HEK293T (cell line): ENCODE results near the gene SUGP1.

Source experiments
- CTCF ChIA-PET: fragments of 350-600 bp; formaldehyde crosslinking; extraction: SDS; loops from one replicate; lab custom pipeline; 2021; ENCODE audit warnings: antibody characterized with exemption, inconsistent platforms; lab: Yijun Ruan, JAX
- POLR2A ChIA-PET: fragments of 350-600 bp; formaldehyde crosslinking; extraction: SDS; loops from one replicate; lab custom pipeline; 2020; ENCODE audit warnings: antibody characterized with exemption, inconsistent platforms; lab: Yijun Ruan, JAX
- DNase-seq: peaks from one replicate; pipeline ENCODE4 v3.0.0; 2012; ENCODE audit warnings: mixed read lengths; ENCODE audit errors: extremely low spot score
- ARNT ChIP-seq: fragments of 450-650 bp; IDR thresholded peaks from 2 replicates; pipeline ENCODE4 v1.6.1; 2017; ENCODE audit warnings: mild to moderate bottlenecking
- BHLHE40 ChIP-seq: fragments of 450-650 bp; IDR thresholded peaks from 2 replicates; pipeline ENCODE4 v1.6.1; 2016; ENCODE audit warnings: mild to moderate bottlenecking, moderate library complexity, borderline replicate concordance
- CTBP1 ChIP-seq: fragments of 450-650 bp; IDR thresholded peaks from 2 replicates; pipeline ENCODE4 v1.6.1; 2016; ENCODE audit warnings: borderline replicate concordance
- ELF4 ChIP-seq: fragments of 450-650 bp; IDR thresholded peaks from 2 replicates; pipeline ENCODE4 v1.6.1; 2017; ENCODE audit warnings: antibody characterized with exemption
- FOXA1 ChIP-seq: fragments of 450-650 bp; IDR thresholded peaks from 2 replicates; pipeline ENCODE4 v1.6.1; 2016; ENCODE audit warnings: mild to moderate bottlenecking
- FOXK2 ChIP-seq: fragments of 450-650 bp; IDR thresholded peaks from 2 replicates; pipeline ENCODE4 v1.6.1; 2016; ENCODE audit warnings: mild to moderate bottlenecking
- FOXM1 ChIP-seq: fragments of 450-650 bp; IDR thresholded peaks from 2 replicates; pipeline ENCODE4 v1.6.1; 2017; ENCODE audit warnings: mild to moderate bottlenecking, borderline replicate concordance
- HDGF ChIP-seq: fragments of 450-650 bp; IDR thresholded peaks from 2 replicates; pipeline ENCODE4 v1.6.1; 2017; ENCODE audit warnings: antibody characterized with exemption, borderline replicate concordance
- L3MBTL2 ChIP-seq: fragments of 450-650 bp; conservative IDR thresholded peaks from 2 replicates; pipeline ENCODE4 v1.6.1; 2016; ENCODE audit warnings: mild to moderate bottlenecking
- LEF1 ChIP-seq: fragments of 450-650 bp; IDR thresholded peaks from 2 replicates; pipeline ENCODE4 v1.6.1; 2017; ENCODE audit warnings: mild to moderate bottlenecking, borderline replicate concordance
- NFRKB ChIP-seq: fragments of 450-650 bp; IDR thresholded peaks from 2 replicates; pipeline ENCODE4 v1.6.1; 2016; ENCODE audit warnings: mild to moderate bottlenecking, moderate library complexity
- PKNOX1 ChIP-seq: fragments of 450-650 bp; IDR thresholded peaks from 2 replicates; pipeline ENCODE4 v1.6.1; 2016
- SP1 ChIP-seq: fragments of 450-650 bp; IDR thresholded peaks from 2 replicates; pipeline ENCODE4 v1.6.1; 2017
- SUZ12 ChIP-seq: fragments of 450-650 bp; IDR thresholded peaks from 2 replicates; pipeline ENCODE4 v1.6.1; 2016; ENCODE audit warnings: mild to moderate bottlenecking
- TARDBP ChIP-seq: fragments of 450-650 bp; IDR thresholded peaks from 2 replicates; pipeline ENCODE4 v1.6.1; 2016
- ZNF384 ChIP-seq: fragments of 450-650 bp; IDR thresholded peaks from 2 replicates; pipeline ENCODE4 v1.6.1; 2016

Gene SUGP1

GRCh38 chr19:19261350-19262189, 58.7 kb downstream of the SUGP1 start:
- POLR2A ChIA-PET: no interaction called here
- DNase-seq: no peak
- TF ChIP-seq BHLHE40: no peak
- CTCF ChIA-PET: no interaction called here

GRCh38 chr19:19260417-19261214, 59.7 kb downstream of the SUGP1 start:
- TF ChIP-seq FOXA1 (no peak), HDGF (no peak), TARDBP (no peak), L3MBTL2 (no peak), NFRKB (no peak), ELF4 (no peak), ARNT (no peak), LEF1 (no peak), FOXK2 (no peak), FOXM1 (no peak), BHLHE40 (no peak), ZNF384 (no peak), SP1 (no peak)
- POLR2A ChIA-PET: interaction anchor here (0.7 kb wide), 1 partner anchor 12 kb away, joined by 3 read pairs; no protein-coding TSS in a partner anchor
- DNase-seq: no peak
- CTCF ChIA-PET: no interaction called here

GRCh38 chr19:19259741-19260140, 60.6 kb downstream of the SUGP1 start:
- CTCF ChIA-PET: no interaction called here

GRCh38 chr19:19258589-19259338, 61.5 kb downstream of the SUGP1 start:
- CTCF ChIA-PET: no interaction called here
- no peak for TF ChIP-seq L3MBTL2
- no peak for TF ChIP-seq SP1
- no peak for TF ChIP-seq CTBP1
- TF ChIP-seq HDGF: no peak
- no peak for TF ChIP-seq FOXK2
- TF ChIP-seq LEF1: no peak
- no peak for TF ChIP-seq SUZ12
- TF ChIP-seq PKNOX1: no peak
- TF ChIP-seq ARNT: no peak
- TF ChIP-seq NFRKB: no peak
- TF ChIP-seq ZNF384: no peak
- TF ChIP-seq ELF4: no peak
- no peak for TF ChIP-seq BHLHE40
- DNase-seq: no peak
- POLR2A ChIA-PET: no interaction called here

More at GRCh38 chr19:19259741-19260140, 60.6 kb downstream of the SUGP1 start:
- POLR2A ChIA-PET: no interaction called here
- TF ChIP-seq CTBP1: no peak
- TF ChIP-seq HDGF: no peak
- TF ChIP-seq ARNT: no peak
- no peak for TF ChIP-seq ELF4
- no peak for TF ChIP-seq ZNF384
- no peak for TF ChIP-seq L3MBTL2
- TF ChIP-seq TARDBP: no peak
- no peak for TF ChIP-seq NFRKB
- no peak for TF ChIP-seq SP1
- no peak for TF ChIP-seq FOXM1
- TF ChIP-seq FOXK2: no peak
- TF ChIP-seq PKNOX1: no peak
- TF ChIP-seq BHLHE40: no peak
- TF ChIP-seq FOXA1: no peak
- TF ChIP-seq SUZ12: no peak
- TF ChIP-seq LEF1: no peak
- DNase-seq: peak; percentile 58

GRCh38 chr19:19257836-19258588, 62.3 kb downstream of the SUGP1 start:
- DNase-seq: no peak
- no peak for TF ChIP-seq HDGF
- no peak for TF ChIP-seq ARNT
- TF ChIP-seq CTBP1: no peak
- TF ChIP-seq PKNOX1: no peak
- no peak for TF ChIP-seq TARDBP
- TF ChIP-seq ZNF384: no peak
- no peak for TF ChIP-seq BHLHE40
- no peak for TF ChIP-seq SUZ12
- POLR2A ChIA-PET: no interaction called here
- CTCF ChIA-PET: no interaction called here
